ENCODE measurements around the gene PPM1H. TPM values are rescaled to one million over a fixed set of nuclear protein-coding genes. Genes with fewer than 3 reads are reported as not detected.

Gene PPM1H
- total RNA-seq, 4 donors from 2014 or later = 1.5 to 2.7 (median 2.3) TPM

- TF ChIP-seq CTCF (IDR thresholded peaks at IDR 0.05; ENCODE audit: low read depth) = no peak
Observed at GRCh38 chr12:62876938-62877548, 57.9 kb downstream of the PPM1H start.

- TF ChIP-seq CTCF (IDR thresholded peaks at IDR 0.05; ENCODE audit: low read depth) = no peak
Observed at GRCh38 chr12:62873826-62874448, 61.0 kb downstream of the PPM1H start.

- TF ChIP-seq CTCF (IDR thresholded peaks at IDR 0.05; ENCODE audit: low read depth) = no peak
Observed at GRCh38 chr12:62873116-62873825, 61.7 kb downstream of the PPM1H start.

GRCh38 chr12:62868820-62869219 lies 66.1 kb downstream of the PPM1H start:
- no peak for TF ChIP-seq CTCF (IDR thresholded peaks at IDR 0.05; ENCODE audit: low read depth)

- TF ChIP-seq CTCF (IDR thresholded peaks at IDR 0.05; ENCODE audit: low read depth) = no peak
Observed at GRCh38 chr12:62866451-62867082, 68.4 kb downstream of the PPM1H start.

GRCh38 chr12:62865937-62866336 lies 69.0 kb downstream of the PPM1H start:
- no peak for TF ChIP-seq CTCF (IDR thresholded peaks at IDR 0.05; ENCODE audit: low read depth)

GRCh38 chr12:62865065-62865464 lies 69.9 kb downstream of the PPM1H start:
- TF ChIP-seq CTCF (IDR thresholded peaks at IDR 0.05; ENCODE audit: low read depth) = no peak

Measured in subcutaneous adipose tissue (tissue), 4 donors.